NCI-H146 treated with DMSO at 0.1 percent for 48 hours (cell line): ENCODE data around the gene SSR2.

Experiments used
- DNase-seq: peaks from one replicate; lab custom pipeline; 2025; ENCODE audit not compliant: unreplicated experiment; lab: John Stamatoyannopoulos, UW

The SSR2 gene

GRCh38 chr1:155974208-155975115 lies 46.3 kb downstream of the SSR2 start:
- no peak for DNase-seq

DNA sequence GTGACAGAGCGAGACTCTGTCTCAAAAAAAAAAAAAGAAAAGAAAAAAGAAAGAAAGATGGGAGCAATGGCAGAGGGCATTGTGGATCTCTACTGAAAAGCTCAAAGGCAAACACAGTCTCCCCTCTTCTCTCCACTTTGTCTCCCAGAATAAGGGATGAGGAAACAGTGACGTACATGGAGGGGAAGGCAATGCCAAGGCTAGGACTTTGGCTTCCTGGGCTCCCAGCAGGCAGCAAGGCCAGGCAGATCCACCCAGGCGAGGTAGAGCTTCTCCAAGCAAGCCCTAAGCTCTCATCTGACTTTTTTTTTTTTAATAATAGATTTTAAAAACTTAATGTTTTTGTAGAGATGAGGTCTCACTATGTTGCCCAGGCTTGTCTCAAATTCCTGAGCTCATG lies 47.0 kb downstream of the SSR2 start:
- no peak for DNase-seq

- DNase-seq: no peak
Observed at GRCh38 chr1:155971910-155972809, 48.6 kb downstream of the SSR2 start.

GRCh38 chr1:155970531-155971167 lies 50.1 kb downstream of the SSR2 start:
- no peak for DNase-seq

GRCh38 chr1:155969377-155969791 lies 51.4 kb downstream of the SSR2 start:
- DNase-seq: no peak

GRCh38 chr1:155968670-155969069 lies 52.1 kb downstream of the SSR2 start:
- no peak for DNase-seq

GRCh38 chr1:155968051-155968400 lies 52.7 kb downstream of the SSR2 start:
- DNase-seq: no peak

DNA sequence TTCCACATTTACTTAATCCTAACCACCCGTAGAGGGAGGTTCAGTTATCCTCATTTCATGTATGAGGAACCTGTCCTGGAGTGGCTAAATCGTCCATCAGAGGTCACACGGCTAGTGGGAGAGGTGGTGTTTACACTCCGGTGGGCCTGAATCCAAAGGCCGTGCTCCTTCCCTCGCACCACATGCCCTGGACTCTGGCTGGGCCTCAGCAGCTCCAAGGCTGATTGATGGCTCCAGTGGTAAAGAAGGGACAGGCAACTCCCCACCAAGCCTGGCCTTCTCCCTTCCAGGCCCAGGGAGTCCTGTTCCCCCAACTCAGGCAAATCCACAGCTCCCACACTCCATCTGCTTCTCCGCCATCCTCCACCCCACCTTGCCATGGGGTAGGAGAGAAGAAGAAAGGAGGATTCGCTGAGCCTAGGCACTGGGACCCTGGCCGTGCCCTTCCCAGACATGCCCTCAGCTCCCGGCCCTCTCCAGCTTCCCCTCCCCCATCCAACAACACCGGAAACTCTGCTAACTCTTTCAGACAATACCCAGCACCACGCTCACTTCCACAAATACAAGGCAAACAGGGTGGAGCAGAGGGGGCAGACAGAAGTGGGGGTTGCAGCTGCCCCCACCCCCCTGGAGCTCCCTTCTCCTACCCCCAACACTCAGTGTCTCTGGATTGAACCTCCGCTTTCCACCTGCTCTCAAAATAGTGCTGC lies 53.3 kb downstream of the SSR2 start:
- no peak for DNase-seq

- no peak for DNase-seq
Observed at GRCh38 chr1:155966750-155967149, 54.0 kb downstream of the SSR2 start.

DNA sequence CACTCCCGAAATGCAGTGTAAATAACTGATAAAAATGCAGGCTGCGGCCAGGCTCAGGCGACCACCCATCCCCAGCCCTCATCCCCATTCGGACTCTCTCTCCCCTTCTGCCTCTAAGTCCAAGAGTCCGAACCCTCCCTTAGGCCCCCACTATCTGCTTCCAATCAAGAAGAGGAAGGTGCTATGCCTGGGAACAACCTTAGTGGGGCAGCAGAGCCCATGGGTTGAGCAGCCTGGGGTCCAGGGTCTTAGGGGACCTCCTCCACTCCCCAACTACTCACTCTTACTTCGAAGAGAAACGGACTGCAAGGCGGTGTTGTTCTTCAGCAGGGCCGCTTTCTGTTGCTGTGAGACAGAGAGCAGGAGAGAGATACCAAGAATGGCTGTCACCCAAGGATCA lies 54.6 kb downstream of the SSR2 start:
- DNase-seq: no peak

GRCh38 chr1:155964193-155964592 lies 56.6 kb downstream of the SSR2 start:
- DNase-seq: no peak

GRCh38 chr1:155962599-155963211 lies 58.0 kb downstream of the SSR2 start:
- no peak for DNase-seq

GRCh38 chr1:155961937-155962336 lies 58.8 kb downstream of the SSR2 start:
- no peak for DNase-seq

- no peak for DNase-seq
Observed at GRCh38 chr1:155960081-155960745, 60.5 kb downstream of the SSR2 start.
